ENCODE measurements around the gene NACA2. TPM values are rescaled to one million over a fixed set of nuclear protein-coding genes. Genes with fewer than 3 reads are reported as not detected.

NACA2 gene
- total and polyA plus RNA-seq, 2 experiments from 2014 or later = not detected

- TF ChIP-seq, protein P1, sequence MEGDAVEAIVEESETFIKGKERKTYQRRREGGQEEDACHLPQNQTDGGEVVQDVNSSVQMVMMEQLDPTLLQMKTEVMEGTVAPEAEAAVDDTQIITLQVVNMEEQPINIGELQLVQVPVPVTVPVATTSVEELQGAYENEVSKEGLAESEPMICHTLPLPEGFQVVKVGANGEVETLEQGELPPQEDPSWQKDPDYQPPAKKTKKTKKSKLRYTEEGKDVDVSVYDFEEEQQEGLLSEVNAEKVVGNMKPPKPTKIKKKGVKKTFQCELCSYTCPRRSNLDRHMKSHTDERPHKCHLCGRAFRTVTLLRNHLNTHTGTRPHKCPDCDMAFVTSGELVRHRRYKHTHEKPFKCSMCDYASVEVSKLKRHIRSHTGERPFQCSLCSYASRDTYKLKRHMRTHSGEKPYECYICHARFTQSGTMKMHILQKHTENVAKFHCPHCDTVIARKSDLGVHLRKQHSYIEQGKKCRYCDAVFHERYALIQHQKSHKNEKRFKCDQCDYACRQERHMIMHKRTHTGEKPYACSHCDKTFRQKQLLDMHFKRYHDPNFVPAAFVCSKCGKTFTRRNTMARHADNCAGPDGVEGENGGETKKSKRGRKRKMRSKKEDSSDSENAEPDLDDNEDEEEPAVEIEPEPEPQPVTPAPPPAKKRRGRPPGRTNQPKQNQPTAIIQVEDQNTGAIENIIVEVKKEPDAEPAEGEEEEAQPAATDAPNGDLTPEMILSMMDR (IDR thresholded peaks at IDR 0.05; ENCODE audit: low read depth, low read length) = no peak
- H3K9me3 ChIP-seq (ENCODE audit: low read depth) = no peaks in the 10 kb centered on the region
Measured at GRCh38 chr17:61543786-61544415, 47.1 kb downstream of the NACA2 start.

DNA sequence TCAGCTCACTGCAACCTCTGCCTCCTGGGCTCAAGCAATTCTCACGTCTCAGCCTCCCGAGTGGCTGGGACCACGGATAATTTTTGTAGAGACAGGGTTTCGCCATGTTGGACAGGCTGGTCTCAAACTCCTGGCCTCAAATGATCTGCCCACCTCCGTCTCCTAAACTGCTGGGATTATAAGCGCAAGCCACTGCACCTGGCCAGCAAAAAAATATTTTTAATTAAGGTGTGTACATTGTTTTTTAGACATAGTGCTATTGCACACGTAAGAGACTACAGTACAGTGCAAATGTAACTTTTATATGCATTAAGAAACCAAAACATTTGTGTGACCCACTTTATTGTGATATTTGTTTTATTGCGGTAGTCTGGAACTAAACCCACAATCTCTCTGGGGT, 49.0 kb downstream of the NACA2 start:
- Histone ChIP-seq H3K27ac (no peak overlapping the region), H3K27me3 (no peaks in the 10 kb centered on the region), H3K9me3 (ENCODE audit: low read depth) (no peaks in the 10 kb centered on the region), H3K36me3 (no peaks in the 10 kb centered on the region), H3K4me1 (ENCODE audit: low read depth) (no peaks in the 10 kb centered on the region), H3K4me3 (no peak overlapping the region)
- TF ChIP-seq, protein P1 (IDR thresholded peaks at IDR 0.05; ENCODE audit: low read depth, low read length) = no peak
- no peak for DNase-seq (ENCODE audit: low read depth in 1 of 2, low spot score in 1 of 2)

More at GRCh38 chr17:61543786-61544415, 47.1 kb downstream of the NACA2 start:
- Histone ChIP-seq H3K4me1 (ENCODE audit: low read depth) (no peaks in the 10 kb centered on the region), H3K36me3 (no peaks in the 10 kb centered on the region), H3K27ac (no peak overlapping the region), H3K27me3 (no peaks in the 10 kb centered on the region), H3K4me3 (no peak overlapping the region)
- no peak for DNase-seq (ENCODE audit: low read depth in 1 of 2, low spot score in 1 of 2)

DNA sequence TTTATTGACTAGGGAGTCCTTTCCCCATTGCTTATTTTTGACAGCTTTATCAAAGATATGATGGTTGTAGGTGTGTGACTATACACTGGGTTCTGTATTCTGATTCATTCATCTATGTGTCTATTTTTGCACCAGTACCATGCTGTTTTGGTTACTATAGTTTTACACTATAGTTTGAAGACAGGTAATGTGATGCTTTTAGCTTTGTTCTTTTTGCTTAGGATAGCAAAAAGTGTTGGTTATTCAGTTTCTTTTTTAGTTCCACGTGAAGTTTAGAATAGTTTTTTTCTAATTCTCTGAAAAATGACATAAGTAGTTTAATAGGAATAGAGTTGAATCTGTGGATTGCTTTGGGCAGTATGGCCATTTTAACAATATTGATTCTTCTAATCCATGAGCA, 50.1 kb downstream of the NACA2 start:
- TF ChIP-seq, protein P1 (IDR thresholded peaks at IDR 0.05; ENCODE audit: low read depth, low read length) = no peak
- DNase-seq (ENCODE audit: low read depth in 1 of 2, low spot score in 1 of 2) = no peak
- H3K36me3 ChIP-seq = no peaks in the 10 kb centered on the region

More for the DNA sequence above, 50.1 kb downstream of the NACA2 start:
- Histone ChIP-seq H3K4me3 (no peak overlapping the region), H3K9me3 (ENCODE audit: low read depth) (no peaks in the 10 kb centered on the region), H3K27ac (no peak overlapping the region), H3K27me3 (no peaks in the 10 kb centered on the region), H3K4me1 (ENCODE audit: low read depth) (no peaks in the 10 kb centered on the region)

Other genes starting within 250 kb of the NACA2 start
- gene TBX2, start 191.4 kb downstream of the NACA2 start, total RNA-seq = 228 and 273 TPM in 2 replicates
- gene TBX2, start 191.4 kb downstream of the NACA2 start, polyA plus RNA-seq = 193 and 212 TPM in 2 replicates
- gene TBX4, start 138.8 kb downstream of the NACA2 start, total RNA-seq = 1.6 and 1.9 TPM in 2 replicates
- 0.54 and 2.6 TPM in 2 replicates for gene TBX4, start 138.8 kb downstream of the NACA2 start, polyA plus RNA-seq

All from cardiac muscle cell (in vitro differentiated cells and primary cell).